HEK293T (cell line): ENCODE data around the gene CD300LF.

ENCODE experiments used
- ARNT ChIP-seq: fragments of 450-650 bp; IDR thresholded peaks from 2 replicates; pipeline ENCODE4 v1.6.1; 2017; ENCODE audit warnings: mild to moderate bottlenecking
- ELF4 ChIP-seq: fragments of 450-650 bp; IDR thresholded peaks from 2 replicates; pipeline ENCODE4 v1.6.1; 2017; ENCODE audit warnings: antibody characterized with exemption
- FOXK2 ChIP-seq: fragments of 450-650 bp; IDR thresholded peaks from 2 replicates; pipeline ENCODE4 v1.6.1; 2016; ENCODE audit warnings: mild to moderate bottlenecking
- FOXM1 ChIP-seq: fragments of 450-650 bp; IDR thresholded peaks from 2 replicates; pipeline ENCODE4 v1.6.1; 2017; ENCODE audit warnings: mild to moderate bottlenecking, borderline replicate concordance
- LEF1 ChIP-seq: fragments of 450-650 bp; IDR thresholded peaks from 2 replicates; pipeline ENCODE4 v1.6.1; 2017; ENCODE audit warnings: mild to moderate bottlenecking, borderline replicate concordance
- NFRKB ChIP-seq: fragments of 450-650 bp; IDR thresholded peaks from 2 replicates; pipeline ENCODE4 v1.6.1; 2016; ENCODE audit warnings: mild to moderate bottlenecking, moderate library complexity
- SP1 ChIP-seq: fragments of 450-650 bp; IDR thresholded peaks from 2 replicates; pipeline ENCODE4 v1.6.1; 2017
- SUZ12 ChIP-seq: fragments of 450-650 bp; IDR thresholded peaks from 2 replicates; pipeline ENCODE4 v1.6.1; 2016; ENCODE audit warnings: mild to moderate bottlenecking
- TARDBP ChIP-seq: fragments of 450-650 bp; IDR thresholded peaks from 2 replicates; pipeline ENCODE4 v1.6.1; 2016

GRCh38 chr17:74749279-74750038 lies 36.7 kb upstream of the CD300LF start:
- no peak for TF ChIP-seq NFRKB
- TF ChIP-seq ELF4: no peak
- TF ChIP-seq SUZ12: no peak
- TF ChIP-seq TARDBP: no peak
- no peak for TF ChIP-seq ARNT
- TF ChIP-seq LEF1: no peak
- no peak for TF ChIP-seq FOXM1
- no peak for TF ChIP-seq FOXK2
- no peak for TF ChIP-seq SP1
